D721Med (cell line): Measurements from ENCODE around the gene CASQ2.

Experiments
- DNase-seq: peaks from one replicate; pipeline ENCODE4 v3.0.0; 2011; ENCODE audit warnings: low spot score; ENCODE audit not compliant: insufficient read length
- FAIRE-seq: peaks from 2 replicates; lab custom pipeline; 2011; peaks lifted over from hg19 to GRCh38; lab: Jason Lieb, UNC
- TF ChIP-seq, protein P1 (sequence below): IDR thresholded peaks from 2 replicates; pipeline ENCODE4 v1.5.1; 2012; ENCODE audit warnings: mild to moderate bottlenecking, control low read depth; ENCODE audit not compliant: insufficient read depth; ENCODE audit errors: missing control alignments

CASQ2 gene

DNA sequence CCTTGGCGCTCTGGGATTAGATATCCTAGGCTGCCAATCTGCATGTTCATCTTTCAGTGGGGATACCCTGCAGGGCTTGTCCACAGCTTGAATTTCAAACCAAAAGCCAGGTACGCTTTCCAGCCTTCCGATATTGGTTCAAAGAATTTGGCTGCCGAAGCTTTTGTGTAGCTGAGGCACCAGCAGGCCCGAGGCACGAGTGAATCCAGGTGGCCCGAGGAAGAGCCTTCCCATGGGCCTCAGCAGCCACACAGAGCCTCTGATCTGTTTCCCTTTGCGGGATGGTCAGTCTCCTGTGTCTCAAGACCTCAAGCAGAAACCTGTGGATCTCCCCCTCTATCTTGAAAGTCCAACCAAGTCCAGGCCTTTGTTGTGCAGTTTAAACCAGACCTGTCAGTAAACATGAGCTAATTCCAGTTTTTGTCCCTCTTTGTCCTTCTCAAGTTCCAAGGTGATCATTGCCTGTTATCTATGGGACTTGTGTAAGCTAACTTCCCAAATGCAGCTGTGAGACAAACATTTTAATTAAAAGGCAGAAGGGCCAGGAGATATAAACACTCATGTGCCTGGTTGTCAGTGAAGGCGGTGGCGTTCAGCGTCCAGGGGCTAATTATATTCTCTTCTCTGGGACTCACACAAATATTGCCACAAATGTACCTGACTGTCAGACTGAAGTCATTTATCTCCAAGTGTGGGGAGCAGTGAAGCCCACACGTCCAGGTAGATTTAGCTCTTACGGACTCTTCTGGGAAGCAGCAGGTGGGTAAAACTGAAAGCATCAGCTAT is 96.1 kb downstream of the CASQ2 start:
- no peak for DNase-seq
- TF ChIP-seq, protein P1, sequence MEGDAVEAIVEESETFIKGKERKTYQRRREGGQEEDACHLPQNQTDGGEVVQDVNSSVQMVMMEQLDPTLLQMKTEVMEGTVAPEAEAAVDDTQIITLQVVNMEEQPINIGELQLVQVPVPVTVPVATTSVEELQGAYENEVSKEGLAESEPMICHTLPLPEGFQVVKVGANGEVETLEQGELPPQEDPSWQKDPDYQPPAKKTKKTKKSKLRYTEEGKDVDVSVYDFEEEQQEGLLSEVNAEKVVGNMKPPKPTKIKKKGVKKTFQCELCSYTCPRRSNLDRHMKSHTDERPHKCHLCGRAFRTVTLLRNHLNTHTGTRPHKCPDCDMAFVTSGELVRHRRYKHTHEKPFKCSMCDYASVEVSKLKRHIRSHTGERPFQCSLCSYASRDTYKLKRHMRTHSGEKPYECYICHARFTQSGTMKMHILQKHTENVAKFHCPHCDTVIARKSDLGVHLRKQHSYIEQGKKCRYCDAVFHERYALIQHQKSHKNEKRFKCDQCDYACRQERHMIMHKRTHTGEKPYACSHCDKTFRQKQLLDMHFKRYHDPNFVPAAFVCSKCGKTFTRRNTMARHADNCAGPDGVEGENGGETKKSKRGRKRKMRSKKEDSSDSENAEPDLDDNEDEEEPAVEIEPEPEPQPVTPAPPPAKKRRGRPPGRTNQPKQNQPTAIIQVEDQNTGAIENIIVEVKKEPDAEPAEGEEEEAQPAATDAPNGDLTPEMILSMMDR = no peak
- FAIRE-seq = no peak

DNA sequence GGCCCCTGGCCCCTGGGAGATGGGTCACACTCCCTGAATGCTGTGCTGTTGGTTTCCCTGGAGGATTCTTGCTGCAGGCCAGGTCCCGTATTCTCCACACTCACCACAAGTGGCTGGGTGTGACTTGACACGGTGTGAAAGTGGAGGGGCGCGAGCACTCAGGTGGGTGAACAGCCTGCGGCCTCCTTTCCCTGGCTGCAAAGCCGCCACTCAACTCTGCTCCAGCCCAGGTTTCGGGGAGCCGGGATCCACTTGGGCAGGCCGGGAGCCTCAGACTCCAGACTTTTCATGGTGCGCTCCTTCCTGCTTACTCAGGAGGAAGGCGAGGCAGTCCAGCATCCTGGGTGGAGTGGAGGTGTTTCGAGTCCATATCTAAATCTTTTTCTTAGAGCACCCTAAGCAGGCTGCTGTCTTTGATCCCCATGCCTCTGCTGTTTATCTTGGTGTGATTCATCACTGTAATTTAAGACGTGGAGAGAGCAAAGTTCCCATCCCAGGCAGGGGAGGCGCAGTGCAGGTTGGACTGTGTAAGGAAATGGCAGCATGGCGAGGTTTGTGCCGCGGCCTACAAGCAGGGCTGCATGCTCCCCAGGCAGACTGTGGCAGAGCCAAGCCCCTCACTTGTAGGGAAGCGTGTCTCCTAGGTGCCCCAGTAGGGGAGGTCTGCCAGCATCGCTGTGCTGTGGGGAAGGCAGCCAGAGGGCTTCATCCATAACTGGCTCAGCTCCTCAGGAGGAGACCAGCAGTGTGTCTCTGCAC is 97.2 kb downstream of the CASQ2 start:
- DNase-seq = no peak
- TF ChIP-seq, protein P1 = no peak
- FAIRE-seq = no peak

DNA sequence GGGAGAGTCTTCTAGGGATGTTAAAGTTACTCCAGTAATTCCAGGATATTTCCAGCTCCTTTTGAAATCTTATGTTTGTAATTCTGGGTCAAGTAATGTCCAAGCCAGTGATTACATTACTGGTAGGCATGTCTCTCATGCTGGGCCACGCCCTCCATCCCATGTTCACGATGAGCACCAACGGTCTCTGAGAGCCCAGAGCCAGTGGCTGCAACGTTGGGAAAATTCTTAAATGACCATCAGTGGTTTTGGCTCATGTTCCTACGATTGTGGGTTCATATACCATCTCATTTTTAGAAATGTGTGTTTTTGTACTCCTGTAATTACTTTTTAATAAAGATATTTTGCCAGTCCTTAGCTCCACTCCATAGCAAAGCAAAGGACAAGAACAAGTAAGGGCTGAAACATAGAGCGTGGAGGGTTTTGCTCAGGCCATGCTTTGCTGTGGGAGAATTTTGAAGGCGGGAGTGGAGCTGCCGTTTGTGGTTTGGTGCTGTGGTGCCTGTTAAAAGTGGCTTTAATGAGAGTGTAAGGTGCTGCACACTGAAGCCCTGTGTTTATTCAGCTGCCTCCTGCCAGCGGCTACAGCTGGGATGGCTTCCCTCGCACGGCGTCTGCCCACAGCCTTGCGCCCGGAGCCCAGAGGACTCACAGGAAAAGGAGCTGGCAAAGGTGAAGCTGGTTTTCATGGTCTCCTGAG is 97.9 kb downstream of the CASQ2 start:
- no peak for FAIRE-seq
- no peak for DNase-seq

DNA sequence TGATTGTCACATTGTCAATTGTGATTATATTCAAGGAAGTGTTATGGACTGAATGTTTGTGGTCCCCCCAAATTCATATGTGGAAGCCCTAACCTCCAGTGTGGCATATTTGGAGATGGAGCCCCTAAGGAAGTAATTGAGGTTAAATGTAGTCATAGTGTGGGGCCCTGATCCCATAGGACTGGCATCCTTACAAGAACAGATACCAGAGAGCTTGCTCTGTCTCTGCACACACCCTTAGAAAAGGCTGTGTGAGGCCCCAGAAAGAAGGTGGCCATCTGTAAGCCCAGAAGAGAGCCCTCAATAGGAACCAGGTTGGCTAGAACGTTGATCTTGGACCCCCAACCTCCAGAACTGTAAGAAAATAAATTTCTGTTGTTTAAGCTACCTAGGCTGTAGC is 98.6 kb downstream of the CASQ2 start:
- TF ChIP-seq, protein P1 = no peak
- DNase-seq (no peak), FAIRE-seq (no peak)

More for the DNA sequence above, 97.9 kb downstream of the CASQ2 start:
- TF ChIP-seq, protein P1 = no peak

DNA sequence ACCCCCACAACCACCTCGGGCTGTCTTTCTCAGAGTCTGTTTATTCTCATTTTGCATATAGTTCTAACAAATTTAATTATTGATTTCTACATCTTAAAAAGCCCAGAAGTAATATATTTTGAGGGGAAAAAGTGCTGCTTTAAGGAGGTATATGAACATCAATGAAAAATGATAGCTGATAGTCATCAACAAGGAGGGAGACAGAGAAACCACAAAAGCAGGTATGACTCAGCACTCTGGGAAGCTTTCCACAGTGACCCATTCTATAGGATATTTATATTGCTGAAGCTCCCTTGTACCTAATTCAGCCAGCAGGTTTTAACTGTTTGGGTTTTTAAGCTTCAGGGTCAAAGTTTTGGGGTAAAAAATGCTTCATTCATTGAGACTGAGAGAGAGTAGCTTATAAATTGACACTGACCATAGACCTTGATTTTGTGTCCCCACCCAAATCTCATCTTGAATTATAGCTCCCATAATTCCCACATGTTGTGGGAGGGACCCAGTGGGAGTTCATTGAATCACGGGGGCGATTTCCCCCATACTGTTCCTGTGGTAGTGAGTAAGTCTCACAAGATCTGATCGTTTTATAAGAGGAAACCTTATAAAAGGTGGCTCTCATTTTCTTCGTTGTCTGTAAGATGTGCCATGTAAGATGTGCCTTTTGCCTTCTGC is 99.4 kb downstream of the CASQ2 start:
- TF ChIP-seq, protein P1 = no peak
- DNase-seq = no peak
- no peak for FAIRE-seq

DNA sequence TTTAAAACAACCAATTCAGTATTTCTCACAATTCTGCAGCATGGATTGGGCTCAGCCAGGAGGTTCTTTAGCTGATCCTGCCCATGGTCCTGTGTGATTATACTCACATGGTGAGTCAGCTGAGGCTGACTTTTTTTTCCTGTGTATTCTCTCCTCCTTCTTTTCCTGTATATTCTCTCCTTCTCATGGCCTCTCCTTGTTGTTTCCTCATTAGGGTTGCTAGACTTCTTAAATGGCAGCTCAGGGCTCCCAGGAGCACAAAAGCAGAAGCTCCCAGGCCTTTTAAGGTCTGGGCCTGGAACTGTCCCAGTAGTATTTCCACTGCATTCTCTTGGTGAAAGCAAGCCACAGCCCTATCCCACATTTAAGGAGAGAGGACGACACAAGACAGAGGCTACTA is 99.9 kb downstream of the CASQ2 start:
- TF ChIP-seq, protein P1 = no peak
- no peak for DNase-seq
- no peak for FAIRE-seq
